SK-N-SH (cell line): ENCODE results near the gene TMEM266. TPM values are rescaled to one million over a fixed set of nuclear protein-coding genes. Genes with fewer than 3 reads are reported as not detected.

ENCODE experiments used
- CTCF ChIA-PET: fragments of 300-600, 350-600 bp; formaldehyde crosslinking; extraction: SDS; loops from one replicate; lab custom pipeline; 2021; lab: Yijun Ruan, JAX
- POLR2A ChIA-PET: fragments of 350-600 bp; sonication (Branson Sonifier 250); formaldehyde crosslinking; extraction: SDS; loops from one replicate; lab custom pipeline; 2020; ENCODE audit warnings: antibody characterized with exemption, inconsistent platforms; lab: Yijun Ruan, JAX
- DNase-seq: peaks from one replicate; pipeline ENCODE4 v3.0.0; 2012
- H2AFZ ChIP-seq: fragments of 200-600 bp; sonication (generic); 2 replicates; pipeline ENCODE4 v1.8.1; 2016; ENCODE audit warnings: antibody characterized with exemption, mild to moderate bottlenecking, low read depth
- H3F3A ChIP-seq: fragments of 200-600 bp; sonication (generic); replicated peaks from 2 replicates; pipeline ENCODE3; 2016; ENCODE audit warnings: antibody characterized with exemption, mild to moderate bottlenecking; ENCODE audit not compliant: insufficient read depth
- H3K27ac ChIP-seq, 2 experiments: fragments of 200-500 bp in 1 of 2; fragments of 200-600 bp in 1 of 2; sonication (Bioruptor generic) in 1 of 2; sonication (generic), shearing (Covaris generic) in 1 of 2; 2 replicates each; pipeline versions ENCODE4 v1.5.1 to v1.6.1; 2014 to 2016; ENCODE audit warnings: low read depth in 2 of 2, inconsistent platforms in 1 of 2, low read length in 1 of 2, mild to moderate bottlenecking in 1 of 2, mixed read lengths in 1 of 2
- H3K27me3 ChIP-seq: fragments of 200-600 bp; sonication (generic), shearing (Covaris generic); 2 replicates; pipeline ENCODE4 v1.6.1; 2016; ENCODE audit warnings: mixed run types; ENCODE audit not compliant: insufficient read depth
- H3K36me3 ChIP-seq, 2 experiments: fragments of 200-500 bp in 1 of 2; fragments of 200-600 bp in 1 of 2; sonication (Bioruptor generic) in 1 of 2; sonication (generic) in 1 of 2; replicated peaks in 1 of 2; 2 replicates each; pipeline versions ENCODE3 to v1.5.1; 2014 to 2016; ENCODE audit warnings: low read length in 1 of 2, mild to moderate bottlenecking in 1 of 2; ENCODE audit not compliant: insufficient read depth in 2 of 2, control insufficient read depth in 1 of 2
- H3K4me1 ChIP-seq, 2 experiments: fragments of 200-500 bp in 1 of 2; fragments of 200-600 bp in 1 of 2; sonication (Bioruptor generic) in 1 of 2; sonication (generic), shearing (Covaris generic) in 1 of 2; 2 replicates each; pipeline versions ENCODE4 v1.5.1 to v1.6.1; 2014 to 2016; ENCODE audit warnings: low read depth in 1 of 2, low read length in 1 of 2, mixed run types in 1 of 2; ENCODE audit not compliant: insufficient read depth in 2 of 2, control insufficient read depth in 1 of 2
- H3K4me2 ChIP-seq: fragments of 200-600 bp; sonication (generic), shearing (Covaris generic); 2 replicates; pipeline ENCODE4 v1.6.1; 2017; ENCODE audit warnings: mixed run types
- H3K4me3 ChIP-seq, 2 experiments: fragments of 200-500 bp in 1 of 2; fragments of 200-600 bp in 1 of 2; sonication (Bioruptor generic) in 1 of 2; sonication (generic), shearing (Covaris generic) in 1 of 2; 2 replicates each; pipeline versions ENCODE4 v1.5.1 to v1.8.1; 2014 to 2016; ENCODE audit warnings: low read depth in 2 of 2, inconsistent platforms in 1 of 2, low read length in 1 of 2, mild to moderate bottlenecking in 1 of 2, mixed read lengths in 1 of 2, moderate library complexity in 1 of 2
- H3K79me2 ChIP-seq: fragments of 200-600 bp; sonication (generic); 2 replicates; pipeline ENCODE4 v1.8.1; 2017; ENCODE audit warnings: mild to moderate bottlenecking; ENCODE audit not compliant: insufficient read depth
- H3K9ac ChIP-seq: fragments of 200-600 bp; sonication (generic); 2 replicates; pipeline ENCODE4 v1.6.1; 2017; ENCODE audit warnings: mixed run types
- H3K9me2 ChIP-seq: fragments of 200-600 bp; sonication (generic); 2 replicates; pipeline ENCODE4 v1.6.1; 2017; ENCODE audit warnings: mixed run types
- H3K9me3 ChIP-seq: fragments of 200-600 bp; sonication (generic); 2 replicates; pipeline ENCODE4 v1.6.1; 2017; ENCODE audit warnings: mixed run types, mild to moderate bottlenecking, moderate library complexity
- H4K20me1 ChIP-seq: fragments of 200-600 bp; sonication (generic); 2 replicates; pipeline ENCODE4 v1.6.1; 2017; ENCODE audit warnings: mild to moderate bottlenecking, mixed run types; ENCODE audit not compliant: insufficient read depth
- FOSL2 ChIP-seq: IDR thresholded peaks from 2 replicates; pipeline ENCODE4 v1.4.0; 2012; ENCODE audit warnings: low read depth, mild to moderate bottlenecking, moderate library complexity, borderline replicate concordance
- FOXM1 ChIP-seq: IDR thresholded peaks from 2 replicates; pipeline ENCODE4 v1.4.0; 2012; ENCODE audit warnings: low read depth, mild to moderate bottlenecking
- MAX ChIP-seq: IDR thresholded peaks from 2 replicates; pipeline ENCODE4 v1.4.0; 2012; ENCODE audit warnings: low read depth
- PBX3 ChIP-seq: IDR thresholded peaks from 2 replicates; pipeline ENCODE4; 2012
- POLR2AphosphoS5 ChIP-seq: IDR thresholded peaks from 2 replicates; pipeline ENCODE4 v1.6.1; 2012; ENCODE audit warnings: low read depth, low read length
- SMC3 ChIP-seq: IDR thresholded peaks from 2 replicates; pipeline ENCODE4 v1.6.1; 2012; ENCODE audit warnings: low read depth, low read length, improper control_type of control experiment
- TAF1 ChIP-seq: IDR thresholded peaks from 2 replicates; pipeline ENCODE4 v1.6.1; 2012; ENCODE audit warnings: low read depth, mild to moderate bottlenecking, low read length, moderate library complexity, borderline replicate concordance
- TEAD4 ChIP-seq: IDR thresholded peaks from 2 replicates; pipeline ENCODE4 v1.4.0; 2012; ENCODE audit warnings: mild to moderate bottlenecking, borderline replicate concordance; ENCODE audit not compliant: insufficient read depth
- whole genome bisulfite sequencing: methylation state at CpG from one replicate; pipeline ENCODE4 v1.1.6; 2017; ENCODE audit warnings: low lambda C conversion rate; 5-methylcytosine and 5-hydroxymethylcytosine counted together
- polyA plus RNA-seq, 3 experiments: library from polyadenylated mRNA; depleted of rRNA; stranded (reverse); fragments of >200 nt; gene quantifications; 2 replicates each; pipeline ENCODE4 v1.2.3, GENCODE V29; 2012

TMEM266 gene
- polyA plus RNA-seq, 1 of the 3 experiments (the other 2 are of a cell fraction): 0.07 TPM

GRCh38 chr15:76253691-76254473 lies 194.1 kb downstream of the TMEM266 start:
- peaks cover 2% of the 10 kb centered on the region; the same call in 1 of the 2 replicates for H3K79me2 ChIP-seq
- no peak overlapping the region for H3K4me2 ChIP-seq
- H3K27me3 ChIP-seq: no peaks in the 10 kb centered on the region
- H3K4me1 ChIP-seq: no peaks in the 10 kb centered on the region
- H3K9me3 ChIP-seq: no peaks in the 10 kb centered on the region
- no peak overlapping the region for H3K27ac ChIP-seq
- WGBS: 97% methylated on average over 3 of the region's 3 CpGs
- CTCF ChIA-PET: no interaction called here
- no peak overlapping the region for H3K4me3 ChIP-seq
- TF ChIP-seq TAF1 (no peak), FOXM1 (no peak), FOSL2 (no peak), TEAD4 (no peak), SMC3 (no peak), MAX (no peak), POLR2AphosphoS5 (no peak), PBX3 (no peak)
- TF ChIP-seq, all 33 proteins: peak for 0
- Histone ChIP-seq H2AFZ (no peak overlapping the region), H4K20me1 (no peaks in the 10 kb centered on the region), H3F3A (peaks cover 4% of the 10 kb centered on the region), H3K9me2 (no peaks in the 10 kb centered on the region), H3K9ac (no peak overlapping the region), H3K36me3 (peaks cover 8 to 44% of the 10 kb centered on the region in 2 experiments)
- no peak for DNase-seq
- POLR2A ChIA-PET: no interaction called here

Other genes starting within 250 kb of the TMEM266 start
- gene UBE2Q2, start 216.5 kb upstream of the TMEM266 start, polyA plus RNA-seq (2012; rRNA removed): 14.5 and 15.4 TPM in 2 replicates
- gene FBXO22, start 156.1 kb upstream of the TMEM266 start, polyA plus RNA-seq (2012; rRNA removed): 34.4 and 34.8 TPM in 2 replicates
- not detected in 2 replicates for gene NRG4, start 47.6 kb upstream of the TMEM266 start, polyA plus RNA-seq (2012; rRNA removed)